ENCODE data around the gene PCDHGB3. TPM values are rescaled to one million over a fixed set of nuclear protein-coding genes. Genes with fewer than 3 reads are reported as not detected.
"Not testable (repeated sequence)": the region's sequence is repeated elsewhere in the genome, so short reads cannot be mapped to it uniquely, and the experiment has no call there.

Gene PCDHGB3
- polyA plus RNA-seq, 1 experiment: 3.6 TPM

DNA sequence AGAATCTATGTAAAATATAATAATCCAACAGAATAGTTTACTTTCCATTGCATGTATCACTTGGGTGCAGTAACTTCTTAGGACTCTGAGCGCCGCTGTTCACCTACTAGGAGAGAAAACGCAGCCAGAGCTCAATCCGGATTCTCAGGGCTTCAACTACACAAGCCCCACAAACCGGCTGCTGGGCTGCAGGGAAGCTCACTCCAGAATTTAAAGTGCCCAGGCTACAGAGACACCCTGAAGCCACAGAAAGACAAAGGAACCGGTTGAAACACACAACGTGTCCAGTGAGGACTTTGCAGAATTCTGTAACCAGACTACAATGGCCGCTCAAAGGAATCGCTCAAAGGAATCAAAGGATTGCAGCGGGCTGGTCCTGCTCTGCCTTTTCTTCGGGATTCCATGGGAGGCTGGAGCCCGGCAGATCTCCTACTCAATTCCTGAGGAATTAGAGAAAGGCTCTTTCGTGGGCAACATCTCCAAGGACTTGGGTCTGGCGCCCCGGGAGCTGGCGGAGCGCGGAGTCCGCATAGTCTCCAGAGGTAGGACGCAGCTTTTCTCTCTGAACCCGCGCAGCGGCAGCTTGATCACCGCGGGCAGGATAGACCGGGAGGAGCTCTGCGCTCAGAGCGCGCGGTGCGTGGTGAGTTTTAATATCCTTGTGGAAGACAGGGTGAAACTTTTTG is 43.0 kb downstream of the PCDHGB3 start, which contains the start of gene PCDHGA10:
PCDHGA10 (plus strand) TSS at position 134 of the 686 bp plus-strand sequence; CDS start at position 323, 189 bp downstream.
- POLR2A ChIA-PET: interaction anchor here (0.9 to 1.8 kb wide), 3 partner anchors 112 to 151 kb away, joined by 3 to 5 read pairs (median 4); no protein-coding TSS in a partner anchor
- H3K27ac ChIP-seq (ENCODE audit: low read depth, low read length): peak within 1 kb of the TSS; percentile 52
- peak within 1 kb of the TSS; percentile 58 for H3K4me3 ChIP-seq (ENCODE audit: low read depth, low read length)
- peaks cover 62% of the 10 kb centered on the region for H3K9me3 ChIP-seq (ENCODE audit: control insufficient read depth, insufficient read depth, low read length)
- CTCF ChIA-PET: interaction anchor here (0.7 to 5.0 kb wide), 33 partner anchors 8 to 178 kb away, joined by 3 to 178 read pairs (median 4); partner anchors contain the start of genes PCDHGA1, PCDHGA11, PCDHGA12 and PCDHGA4
- DNase-seq (ENCODE audit: low read depth, low spot score): no peak
- H3K27me3 ChIP-seq (ENCODE audit: control insufficient read depth, insufficient read depth, low read length): no peaks in the 10 kb centered on the region
- peak; percentile 77 for TF ChIP-seq CTCF (IDR thresholded peaks at IDR 0.05; ENCODE audit: low read depth, low read length)

- H3K4me3 ChIP-seq (ENCODE audit: low read depth, low read length): peak overlapping the region; percentile 58
- no peak for DNase-seq (ENCODE audit: low read depth, low spot score)
- H3K27me3 ChIP-seq (ENCODE audit: control insufficient read depth, insufficient read depth, low read length): no peaks in the 10 kb centered on the region
- no peak overlapping the region for H3K27ac ChIP-seq (ENCODE audit: low read depth, low read length)
- H3K9me3 ChIP-seq (ENCODE audit: control insufficient read depth, insufficient read depth, low read length): peaks cover 62% of the 10 kb centered on the region
- no peak for TF ChIP-seq CTCF (IDR thresholded peaks at IDR 0.05; ENCODE audit: low read depth, low read length)
- CTCF ChIA-PET: interaction anchor here (0.7 to 5.0 kb wide), 23 partner anchors 11 to 155 kb away, joined by 3 to 178 read pairs (median 4); partner anchors contain the start of genes PCDHGA12, PCDHGA9, PCDHGB1 and PCDHGB3
- POLR2A ChIA-PET: interaction anchor here (0.9 to 1.8 kb wide), 3 partner anchors 111 to 151 kb away, joined by 3 to 5 read pairs (median 4); no protein-coding TSS in a partner anchor
These were observed 43.6 kb downstream of the PCDHGB3 start for GRCh38 chr5:141413540-141414069.

DNA sequence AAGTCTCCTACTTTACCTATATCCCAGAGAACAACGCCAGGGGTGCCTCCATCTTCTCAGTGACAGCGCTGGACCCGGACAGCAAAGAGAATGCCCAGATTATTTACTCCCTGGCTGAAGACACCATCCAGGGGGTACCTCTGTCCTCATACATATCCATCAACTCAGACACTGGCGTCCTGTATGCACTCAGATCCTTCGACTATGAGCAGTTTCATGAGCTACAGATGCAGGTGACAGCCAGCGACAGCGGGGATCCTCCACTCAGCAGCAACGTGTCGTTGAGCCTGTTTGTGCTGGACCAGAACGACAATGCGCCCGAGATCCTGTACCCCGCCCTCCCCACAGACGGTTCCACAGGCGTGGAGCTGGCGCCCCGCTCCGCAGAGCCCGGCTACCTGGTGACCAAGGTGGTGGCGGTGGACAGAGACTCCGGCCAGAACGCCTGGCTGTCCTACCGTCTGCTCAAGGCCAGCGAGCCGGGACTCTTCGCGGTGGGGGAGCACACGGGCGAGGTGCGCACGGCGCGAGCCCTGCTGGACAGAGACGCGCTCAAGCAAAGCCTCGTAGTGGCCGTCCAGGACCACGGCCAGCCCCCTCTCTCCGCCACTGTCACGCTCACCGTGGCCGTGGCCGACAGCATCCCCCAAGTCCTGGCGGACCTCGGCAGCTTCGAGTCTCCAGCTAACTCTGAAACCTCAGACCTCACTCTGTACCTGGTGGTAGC is 44.7 kb downstream of the PCDHGB3 start:
- CTCF ChIA-PET: interaction anchor here (0.9 to 5.0 kb wide), 6 partner anchors 15 to 149 kb away, joined by 3 to 178 read pairs (median 20); partner anchors contain the start of genes PCDHGA12 and PCDHGB3
- H3K9me3 ChIP-seq (ENCODE audit: control insufficient read depth, insufficient read depth, low read length): peaks cover 63% of the 10 kb centered on the region
- H3K27me3 ChIP-seq (ENCODE audit: control insufficient read depth, insufficient read depth, low read length); DNase-seq (ENCODE audit: low read depth, low spot score); H3K4me3 ChIP-seq (ENCODE audit: low read depth, low read length); POLR2A ChIA-PET; H3K27ac ChIP-seq (ENCODE audit: low read depth, low read length): not testable (repeated sequence)

DNA sequence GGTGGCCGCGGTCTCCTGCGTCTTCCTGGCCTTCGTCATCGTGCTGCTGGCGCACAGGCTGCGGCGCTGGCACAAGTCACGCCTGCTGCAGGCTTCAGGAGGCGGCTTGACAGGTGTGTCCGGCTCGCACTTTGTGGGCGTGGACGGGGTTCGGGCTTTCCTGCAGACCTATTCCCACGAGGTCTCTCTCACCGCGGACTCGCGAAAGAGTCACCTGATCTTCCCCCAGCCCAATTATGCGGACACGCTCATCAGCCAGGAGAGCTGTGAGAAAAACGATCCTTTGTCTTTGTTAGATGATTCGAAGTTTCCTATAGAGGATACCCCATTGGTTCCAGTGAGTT is 45.2 kb downstream of the PCDHGB3 start:
- peaks cover 61% of the 10 kb centered on the region for H3K9me3 ChIP-seq (ENCODE audit: control insufficient read depth, insufficient read depth, low read length)
- POLR2A ChIA-PET; DNase-seq (ENCODE audit: low read depth, low spot score); H3K27me3 ChIP-seq (ENCODE audit: control insufficient read depth, insufficient read depth, low read length); H3K4me3 ChIP-seq (ENCODE audit: low read depth, low read length); H3K27ac ChIP-seq (ENCODE audit: low read depth, low read length): not testable (repeated sequence)
- CTCF ChIA-PET: interaction anchor here (4.8 to 7.6 kb wide), 2 partner anchors 143 to 148 kb away, joined by 106 to 107 read pairs; no protein-coding TSS in a partner anchor

DNA sequence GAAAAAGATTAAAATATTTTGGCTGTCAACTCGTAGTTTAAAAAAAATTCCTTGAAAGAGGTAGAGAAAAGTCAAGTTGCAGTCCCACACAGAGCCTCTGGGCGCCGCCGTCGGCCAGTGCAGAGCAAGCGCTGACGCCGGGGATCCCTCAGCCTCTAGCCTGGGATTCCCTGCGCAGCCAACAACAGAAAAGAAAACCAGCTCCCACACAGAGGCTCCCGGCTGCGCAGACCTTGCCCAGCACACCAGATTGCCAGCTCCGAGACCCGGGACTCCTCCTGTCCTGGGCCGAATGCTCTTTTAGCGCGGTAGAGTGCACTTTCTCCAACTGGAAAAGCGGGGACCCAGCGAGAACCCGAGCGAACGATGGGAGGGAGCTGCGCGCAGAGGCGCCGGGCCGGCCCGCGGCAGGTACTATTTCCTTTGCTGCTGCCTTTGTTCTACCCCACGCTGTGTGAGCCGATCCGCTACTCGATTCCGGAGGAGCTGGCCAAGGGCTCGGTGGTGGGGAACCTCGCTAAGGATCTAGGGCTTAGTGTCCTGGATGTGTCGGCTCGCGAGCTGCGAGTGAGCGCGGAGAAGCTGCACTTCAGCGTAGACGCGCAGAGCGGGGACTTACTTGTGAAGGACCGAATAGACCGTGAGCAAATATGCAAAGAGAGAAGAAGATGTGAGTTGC is 47.6 kb downstream of the PCDHGB3 start, which contains the start of gene PCDHGB7:
PCDHGB7 (plus strand) TSS at position 184 of the 679 bp plus-strand sequence; CDS start at position 367, 183 bp downstream.
- peak; percentile 78 for TF ChIP-seq CTCF (IDR thresholded peaks at IDR 0.05; ENCODE audit: low read depth, low read length)
- ChIA-PET CTCF (interaction anchor here (0.5 to 7.6 kb wide), 21 partner anchors 10 to 149 kb away, joined by 3 to 107 read pairs (median 4); partner anchors contain the start of genes PCDHGA1, PCDHGA4, PCDHGA9 and PCDHGB5), POLR2A (interaction anchor here (0.6 kb wide), 1 partner anchor 140 kb away, joined by 3 read pairs; no protein-coding TSS in a partner anchor)
- Histone ChIP-seq H3K9me3 (ENCODE audit: control insufficient read depth, insufficient read depth, low read length) (peaks cover 73% of the 10 kb centered on the region), H3K27ac (ENCODE audit: low read depth, low read length) (peak within 1 kb of the TSS; percentile 65), H3K4me3 (ENCODE audit: low read depth, low read length) (peak within 1 kb of the TSS; percentile 57)
- peak; percentile 55 for DNase-seq (ENCODE audit: low read depth, low spot score)
- not testable (repeated sequence) for H3K27me3 ChIP-seq (ENCODE audit: control insufficient read depth, insufficient read depth, low read length)
